GM10266 (cell line): ENCODE data around the gene KIF1A.

Experiments used
- DNase-seq: peaks from one replicate; pipeline ENCODE4 v3.0.0; 2012; ENCODE audit errors: extremely low spot score
- CTCF ChIP-seq: IDR thresholded peaks from 2 replicates; pipeline ENCODE4 v1.5.1; 2012; ENCODE audit warnings: mild to moderate bottlenecking, low read depth; ENCODE audit not compliant: control insufficient read depth, insufficient read depth; ENCODE audit errors: missing control alignments

KIF1A gene

GRCh38 chr2:240795916-240796510 lies 24.0 kb downstream of the KIF1A start:
- no peak for DNase-seq

GRCh38 chr2:240795454-240795853 lies 24.6 kb downstream of the KIF1A start:
- no peak for TF ChIP-seq CTCF
- DNase-seq: no peak

More at GRCh38 chr2:240795916-240796510, 24.0 kb downstream of the KIF1A start:
- TF ChIP-seq CTCF: no peak

- no peak for DNase-seq
- TF ChIP-seq CTCF: no peak
Observed at GRCh38 chr2:240794178-240794721, 25.8 kb downstream of the KIF1A start.

GRCh38 chr2:240793313-240794177 lies 26.5 kb downstream of the KIF1A start:
- TF ChIP-seq CTCF: no peak
- DNase-seq: no peak

- TF ChIP-seq CTCF: no peak
- DNase-seq: no peak
Observed at GRCh38 chr2:240792629-240793312, 27.2 kb downstream of the KIF1A start.

GRCh38 chr2:240791821-240792628 lies 28.0 kb downstream of the KIF1A start:
- no peak for TF ChIP-seq CTCF
- DNase-seq: no peak
